DLD1 (cell line): Measurements from ENCODE around the gene PHLDA2.
"Not testable (repeated sequence)": the region's sequence is repeated elsewhere in the genome, so short reads cannot be mapped to it uniquely, and the experiment has no call there.

Experiments
- in situ Hi-C: cut with HindIII; loops from 2 replicates; pipeline ENCODE4 v1.10.0; 2017; ENCODE audit warnings: low sequenced_read_pairs

The PHLDA2 gene

DNA sequence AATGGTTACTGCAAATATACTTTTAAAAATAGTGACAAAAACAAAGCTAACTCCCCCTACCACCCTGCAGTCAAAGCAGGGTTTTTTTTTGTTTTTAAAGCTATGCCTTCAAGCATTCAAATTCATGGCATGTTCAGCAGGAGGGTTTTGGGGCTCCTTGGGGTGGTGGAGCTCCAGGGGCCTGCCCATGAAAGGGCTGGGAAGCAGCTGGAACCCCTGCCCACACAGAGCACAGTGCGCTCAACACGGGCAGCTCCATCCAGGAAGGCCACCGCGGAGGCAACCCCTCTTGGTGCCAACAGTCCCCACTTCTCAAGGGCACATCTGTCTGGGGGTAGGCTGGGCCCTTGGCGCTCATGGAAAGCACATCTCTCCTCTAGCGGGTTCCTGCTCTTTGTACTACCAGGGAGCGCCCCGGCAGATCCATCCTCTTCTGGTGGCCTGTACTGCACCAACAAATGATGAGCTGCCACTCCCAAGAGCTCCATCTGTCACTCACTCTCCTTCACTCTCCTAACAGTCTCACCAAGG is 16.6 kb upstream of the PHLDA2 start:
- in situ Hi-C loops: no loop called here

DNA sequence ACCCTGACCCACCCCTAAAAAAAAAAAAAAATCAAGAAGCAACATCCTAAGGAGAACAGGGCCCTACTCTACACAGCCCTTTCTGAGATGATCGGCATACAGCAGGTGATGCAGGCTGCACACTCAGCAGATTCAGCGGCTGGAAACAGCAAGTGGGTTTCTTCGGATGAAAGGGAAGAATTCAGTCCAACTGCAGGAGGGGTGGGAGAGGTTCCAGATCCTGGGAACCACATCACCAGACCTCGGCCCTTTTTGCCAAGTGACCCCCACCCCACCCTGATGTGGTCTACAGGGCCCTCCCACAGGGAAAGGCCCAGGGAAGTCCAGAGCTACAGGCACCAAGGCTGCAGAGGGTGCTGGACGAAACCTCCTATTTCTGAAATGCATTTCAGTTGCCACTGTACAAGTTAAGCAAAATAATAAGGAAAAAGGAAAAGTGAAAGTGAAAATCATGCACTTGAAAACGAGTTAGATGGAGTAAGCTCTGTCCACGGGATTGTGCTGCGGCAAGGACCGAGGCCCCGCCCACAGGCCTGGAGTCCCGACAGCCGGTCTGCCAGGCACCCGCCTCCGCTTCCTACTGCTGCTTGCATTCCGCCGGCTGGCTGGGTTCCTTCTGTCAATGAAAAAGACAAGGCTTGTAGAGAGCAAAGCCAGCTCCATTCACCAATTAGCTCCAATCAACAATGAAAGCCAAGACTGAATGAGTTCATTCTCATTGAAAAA is 16.0 kb upstream of the PHLDA2 start:
- in situ Hi-C loops: no loop called here

DNA sequence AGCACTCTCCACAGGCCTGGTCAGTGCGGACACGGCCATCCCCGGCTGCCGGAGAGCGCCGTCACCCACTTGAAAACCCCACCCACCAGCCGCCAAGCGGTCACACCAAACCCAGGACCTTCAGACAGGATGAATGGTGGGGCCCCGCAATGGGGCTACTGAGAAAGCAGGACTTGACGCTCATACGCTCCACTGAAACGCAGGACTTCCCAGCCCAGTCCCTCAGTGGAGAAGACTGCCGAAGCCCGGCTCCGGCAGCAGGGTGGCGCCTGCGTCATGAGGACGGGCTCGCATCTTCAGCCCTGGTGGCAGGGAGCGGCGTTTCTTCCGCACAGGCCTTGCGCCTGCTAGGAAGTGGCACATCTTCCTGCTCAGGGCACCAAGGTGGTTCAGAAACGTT is 15.3 kb upstream of the PHLDA2 start:
- in situ Hi-C loops: no loop called here

DNA sequence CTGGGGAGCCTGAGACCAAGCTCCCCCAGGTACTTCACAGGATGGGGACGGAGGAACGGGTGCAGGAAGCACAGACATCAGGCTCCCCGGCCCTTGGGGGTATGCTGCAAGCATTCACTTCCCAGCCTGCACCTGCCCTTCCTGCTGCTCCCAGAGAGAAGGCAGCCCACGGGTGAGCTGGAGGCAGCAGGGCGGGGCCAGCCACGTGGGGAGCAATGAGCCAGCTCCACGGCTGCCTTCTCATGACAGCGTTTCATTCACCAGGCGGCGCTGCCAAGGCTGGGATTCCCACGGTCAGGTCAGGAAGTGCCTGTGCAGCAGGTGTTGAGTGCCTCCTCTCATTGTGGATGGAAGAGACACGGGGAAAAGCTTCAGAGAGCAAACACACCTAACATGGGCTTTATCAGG is 14.5 kb upstream of the PHLDA2 start:
- in situ Hi-C loops: no loop called here

DNA sequence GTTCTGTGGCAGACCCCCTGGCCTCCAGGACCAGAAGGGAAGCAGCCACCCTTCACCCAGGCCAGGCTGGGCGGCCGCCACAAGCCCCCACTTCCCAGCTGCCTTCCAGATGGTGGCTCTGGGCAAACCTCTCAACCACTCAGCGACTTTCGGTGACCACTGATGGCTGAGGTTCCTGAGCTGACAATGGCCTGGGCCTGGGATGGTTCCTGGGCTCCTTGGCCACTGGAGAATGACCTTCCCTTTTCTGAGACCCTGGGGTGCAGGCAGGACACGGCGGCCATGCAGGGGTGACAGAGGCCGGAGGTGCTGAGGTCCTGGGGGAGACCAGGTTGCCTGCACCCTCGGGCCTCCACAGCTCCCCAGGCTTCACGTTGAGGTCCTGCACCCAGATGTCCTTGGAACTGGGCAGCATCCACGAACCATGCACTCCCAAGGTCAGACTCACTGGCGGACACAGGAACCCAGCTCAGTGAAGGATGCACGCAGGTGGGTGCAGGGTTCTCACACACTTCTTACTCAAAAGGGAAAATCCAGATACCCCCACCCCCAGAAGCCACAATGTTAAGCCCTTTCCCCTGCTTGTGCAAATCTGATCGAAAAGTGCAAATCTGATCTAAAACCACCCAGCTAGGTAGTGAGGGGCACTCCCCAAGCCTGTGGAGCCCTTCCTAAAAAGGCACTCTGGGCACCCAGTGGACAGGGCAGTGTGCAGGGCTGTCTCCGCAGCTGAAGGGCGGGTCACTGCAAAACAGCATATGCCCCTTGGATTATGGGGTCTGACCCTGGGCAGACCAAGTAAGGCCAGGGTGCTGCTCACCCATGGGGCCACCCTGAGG is 13.9 kb upstream of the PHLDA2 start:
- in situ Hi-C loops: no loop called here

DNA sequence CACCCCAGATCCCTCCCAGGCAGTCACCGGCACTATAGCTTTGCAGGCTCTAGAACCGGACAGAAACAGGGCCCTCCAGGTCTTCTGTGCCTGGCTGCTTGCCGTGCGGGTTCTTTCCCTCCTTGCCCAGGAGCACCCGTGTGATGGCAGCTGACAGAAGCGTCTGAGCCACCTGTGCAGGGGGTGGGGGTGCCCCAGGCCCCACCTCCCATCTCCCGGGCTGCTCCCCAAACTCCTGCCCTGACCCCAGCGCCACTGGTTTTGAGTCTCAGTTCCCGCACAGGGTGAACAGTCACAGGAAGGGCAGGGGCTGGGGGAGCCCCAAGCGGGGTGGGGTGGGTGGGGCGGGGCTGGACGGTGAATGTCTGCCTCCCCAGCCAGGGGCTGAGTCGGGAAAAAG is 13.2 kb upstream of the PHLDA2 start:
- in situ Hi-C loops: no loop called here

DNA sequence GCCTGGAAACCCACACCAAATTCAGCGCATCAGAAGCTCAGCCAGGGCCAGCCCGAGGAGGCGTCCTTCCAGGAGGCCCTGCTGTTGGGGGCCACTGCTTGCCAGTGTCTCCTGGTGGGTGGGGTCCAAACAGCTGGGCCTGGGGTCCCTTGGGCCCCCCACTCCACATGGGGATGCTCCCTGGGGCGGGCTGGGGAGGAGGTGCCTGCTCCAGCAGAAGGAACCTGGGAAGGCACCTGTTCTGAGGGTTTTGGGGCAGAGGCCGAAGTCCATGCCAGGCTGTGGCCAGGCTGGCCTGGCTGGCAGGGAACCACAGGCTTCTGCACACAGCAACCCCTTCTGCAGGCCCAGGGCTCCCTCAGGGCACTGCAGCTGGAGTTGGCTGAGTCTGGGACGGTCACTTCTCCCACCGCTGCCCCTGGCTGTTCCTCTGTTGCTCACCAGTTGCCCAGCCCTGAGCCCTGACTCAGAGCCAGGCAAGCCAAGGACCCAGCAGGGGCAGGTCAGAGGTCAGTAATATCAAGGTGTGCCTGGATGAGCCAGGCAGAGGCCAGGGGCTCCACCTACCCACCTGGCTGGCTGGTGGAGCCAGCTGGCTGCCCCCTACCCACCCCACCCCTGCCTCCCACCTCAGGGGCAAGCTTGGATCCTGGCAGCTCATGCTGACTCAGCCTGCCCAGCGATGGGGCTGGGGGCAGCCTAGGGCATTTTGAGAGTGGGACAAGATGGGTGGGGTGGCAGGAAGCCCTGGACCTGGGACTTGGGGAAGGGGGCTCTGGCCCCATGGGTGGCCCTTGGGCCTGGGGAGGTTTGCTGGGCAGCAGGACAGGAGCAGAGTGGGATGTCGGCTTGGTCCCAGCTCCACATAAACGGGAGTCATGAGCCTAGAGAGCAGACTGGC is 12.0 kb upstream of the PHLDA2 start:
- in situ Hi-C loops: no loop called here

DNA sequence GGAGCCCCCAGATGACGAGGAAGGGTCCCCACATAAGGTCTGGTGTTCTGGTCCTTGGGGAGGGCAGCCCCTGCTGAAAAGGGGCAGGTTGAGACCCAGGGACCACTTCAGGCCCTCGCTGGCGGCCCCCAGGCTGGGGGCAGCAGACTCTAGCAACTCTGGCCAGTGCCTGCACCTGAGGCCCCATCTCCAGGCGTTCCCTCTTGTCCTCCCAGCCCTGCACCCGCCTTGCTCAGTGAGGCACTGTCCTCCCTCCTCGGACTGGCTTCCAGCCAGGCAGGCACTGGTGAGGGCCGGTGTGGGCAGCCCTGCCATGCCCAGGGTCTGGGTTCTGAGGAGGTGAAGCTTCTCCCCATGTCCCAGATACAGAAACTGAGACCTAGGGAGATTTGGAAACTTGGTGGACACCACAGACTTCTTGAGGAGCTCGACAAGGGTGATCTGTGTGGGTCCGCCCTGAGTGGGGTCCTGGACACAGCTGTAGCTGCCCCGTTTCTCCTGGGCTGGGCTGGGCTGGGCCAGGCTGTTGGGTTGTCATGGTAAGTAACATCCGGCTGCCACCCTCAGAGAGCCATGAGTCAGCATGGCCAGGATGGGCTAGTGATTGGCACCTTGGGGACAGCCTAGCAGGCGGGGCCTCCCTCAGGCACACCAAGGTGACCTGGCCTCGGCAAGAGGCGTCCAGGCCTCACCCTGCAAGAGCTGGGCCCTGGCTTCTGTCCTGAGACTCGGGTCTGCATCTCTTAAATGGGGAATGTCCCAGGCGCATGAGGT is 11.1 kb upstream of the PHLDA2 start:
- in situ Hi-C loops: no loop called here

DNA sequence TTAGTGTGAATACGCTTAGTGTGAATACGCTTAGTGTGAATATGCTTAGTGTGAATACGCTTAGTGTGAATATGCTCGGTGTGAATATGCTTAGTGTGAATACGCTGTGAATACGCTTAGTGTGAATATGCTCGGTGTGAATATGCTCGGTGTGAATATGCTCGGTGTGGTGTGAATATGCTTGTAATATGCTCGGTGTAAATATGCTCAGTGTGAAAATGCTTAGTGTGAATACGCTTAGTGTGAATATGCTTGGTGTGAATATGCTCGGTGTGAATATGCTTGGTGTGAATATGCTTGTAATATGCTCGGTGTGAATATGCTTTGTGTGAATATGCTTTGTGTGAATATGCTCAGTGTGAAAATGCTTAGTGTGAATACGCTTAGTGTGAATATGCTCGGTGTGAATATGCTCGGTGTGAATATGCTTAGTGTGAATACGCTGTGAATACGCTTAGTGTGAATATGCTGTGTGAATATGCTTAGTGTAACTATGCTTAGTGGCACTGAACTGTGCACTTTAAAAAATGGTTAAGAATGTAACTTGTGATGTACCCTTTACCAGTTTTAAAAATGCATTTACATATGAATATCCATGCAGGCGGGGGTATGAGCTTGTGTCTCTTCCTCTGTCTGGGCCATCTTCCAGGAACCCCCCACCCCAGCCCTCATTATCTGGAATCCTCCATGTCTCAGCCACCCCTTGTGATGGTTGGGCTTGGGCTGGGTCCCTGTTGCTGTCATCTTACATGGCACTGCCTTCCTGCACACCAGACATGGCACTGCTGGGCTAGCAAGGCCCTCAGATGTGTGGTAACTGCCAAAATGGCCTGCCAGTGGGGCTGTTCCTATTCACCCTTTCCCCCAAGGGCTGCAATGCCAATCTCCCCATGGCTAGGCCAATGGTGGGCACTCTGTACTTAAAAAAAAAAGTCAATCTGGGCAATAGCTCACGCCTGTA is 9.5 kb upstream of the PHLDA2 start:
- in situ Hi-C loops: not testable (repeated sequence)

DNA sequence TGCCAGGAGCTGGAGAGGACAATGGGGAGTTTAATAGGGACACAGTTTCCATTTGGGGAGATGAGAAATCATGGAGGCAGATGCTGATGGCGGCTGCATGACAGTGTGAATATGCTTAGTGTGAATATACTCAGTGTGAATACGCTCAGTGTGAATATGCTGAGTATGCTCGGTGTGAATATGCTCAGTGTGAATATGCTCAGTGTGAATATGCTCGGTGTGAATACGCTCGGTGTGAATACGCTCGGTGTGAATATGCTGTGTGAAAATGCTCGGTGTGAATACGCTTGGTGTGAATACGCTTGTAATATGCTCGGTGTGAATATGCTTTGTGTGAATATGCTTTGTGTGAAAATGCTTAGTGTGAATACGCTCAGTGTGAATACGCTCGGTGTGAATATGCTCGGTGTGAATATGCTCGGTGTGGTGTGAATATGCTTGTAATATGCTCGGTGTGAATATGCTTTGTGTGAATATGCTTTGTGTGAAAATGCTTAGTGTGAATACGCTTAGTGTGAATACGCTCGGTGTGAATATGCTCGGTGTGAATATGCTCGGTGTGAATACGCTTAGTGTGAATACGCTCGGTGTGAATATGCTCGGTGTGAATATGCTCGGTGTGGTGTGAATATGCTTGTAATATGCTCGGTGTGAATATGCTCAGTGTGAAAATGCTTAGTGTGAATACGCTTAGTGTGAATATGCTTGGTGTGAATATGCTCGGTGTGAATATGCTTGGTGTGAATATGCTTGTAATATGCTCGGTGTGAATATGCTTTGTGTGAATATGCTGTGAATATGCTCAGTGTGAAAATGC is 8.6 kb upstream of the PHLDA2 start:
- in situ Hi-C loops: not testable (repeated sequence)

DNA sequence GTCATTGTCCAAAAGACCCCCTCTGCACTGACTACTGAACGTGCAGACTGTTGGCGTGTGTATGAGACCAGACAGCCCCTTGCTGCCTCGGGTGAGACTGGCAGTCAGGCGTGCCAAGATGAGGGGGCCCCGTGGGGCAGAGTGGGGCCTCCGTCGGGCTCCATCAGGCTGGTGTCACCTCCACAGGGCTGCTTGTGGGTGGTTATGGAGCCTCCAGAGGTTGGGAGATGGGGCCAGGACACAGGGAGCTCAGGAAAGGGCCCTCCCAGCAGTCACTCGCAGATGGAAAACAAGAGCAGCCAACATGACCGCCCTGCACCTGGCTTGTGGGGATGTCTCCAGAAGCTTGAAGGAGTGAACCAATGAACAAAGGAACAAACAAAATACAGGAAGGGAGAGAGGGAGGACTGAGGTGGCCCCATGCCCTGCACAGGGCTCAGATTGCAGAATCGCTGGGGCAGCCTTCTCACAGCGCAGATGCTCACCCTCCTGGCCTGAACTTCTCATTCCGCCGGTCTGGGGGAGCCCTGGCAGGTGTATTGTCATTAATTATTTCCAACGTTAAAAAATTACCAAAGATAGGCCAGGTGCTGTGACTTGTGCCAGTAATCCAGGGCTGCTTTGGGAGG is 5.5 kb upstream of the PHLDA2 start:
- in situ Hi-C loops: no loop called here

DNA sequence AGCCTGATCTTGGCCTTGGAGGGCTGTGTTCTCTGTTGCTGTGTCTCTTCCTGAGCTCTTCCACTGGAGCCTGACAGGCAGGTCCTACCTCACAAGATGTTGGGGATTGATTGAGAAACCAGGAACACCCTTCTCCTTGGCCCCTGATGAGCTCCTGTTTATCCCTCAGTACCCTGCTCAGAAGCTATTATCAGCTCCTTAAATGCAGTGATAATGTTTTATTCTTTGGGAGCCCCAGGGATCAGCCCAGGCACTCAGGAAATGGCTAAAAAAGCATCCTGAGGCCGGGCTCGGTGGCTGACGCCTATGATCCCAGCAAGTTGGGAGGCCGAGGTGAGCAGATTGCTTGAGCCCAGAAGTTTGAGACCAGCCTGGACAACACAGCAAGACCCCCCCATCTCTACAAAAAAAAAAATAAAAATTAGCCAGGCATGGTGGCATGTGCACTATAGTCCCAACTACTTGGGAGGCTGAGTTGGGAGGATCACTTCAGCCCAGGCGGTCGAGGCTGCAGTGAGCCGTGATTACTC is 4.9 kb upstream of the PHLDA2 start:
- in situ Hi-C loops: no loop called here

DNA sequence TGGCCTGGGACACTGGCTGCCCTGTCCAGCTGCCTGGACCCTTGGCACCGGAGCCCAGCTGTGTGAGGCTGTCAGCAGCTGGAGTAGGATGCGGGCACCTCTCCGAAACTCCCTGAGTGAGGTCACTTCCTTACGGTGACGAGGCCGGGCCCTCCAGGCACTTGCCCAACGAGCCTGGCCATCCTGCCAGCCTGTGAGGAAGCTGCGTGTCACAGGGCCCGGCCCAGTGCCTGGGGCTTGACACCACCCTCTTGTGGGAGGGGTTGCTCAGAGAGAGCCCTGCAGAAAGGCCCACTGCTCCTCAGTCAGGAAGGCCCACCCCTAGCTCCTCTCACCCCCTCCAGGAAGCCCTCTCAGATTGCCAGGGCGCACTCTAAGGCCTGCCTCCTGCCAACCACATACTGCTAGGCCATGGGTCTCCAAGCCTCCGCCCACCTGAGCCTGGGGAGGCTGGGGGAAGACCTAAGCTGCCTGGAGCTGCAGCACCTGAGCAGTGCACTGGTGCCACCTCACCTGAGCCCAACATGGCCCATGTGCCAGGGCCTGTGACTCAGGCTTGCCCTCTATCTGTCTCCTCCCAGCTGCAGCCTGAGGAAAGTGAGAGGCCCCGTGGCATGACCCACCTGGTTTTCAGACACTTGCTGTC is 4.3 kb upstream of the PHLDA2 start:
- in situ Hi-C loops: no loop called here

DNA sequence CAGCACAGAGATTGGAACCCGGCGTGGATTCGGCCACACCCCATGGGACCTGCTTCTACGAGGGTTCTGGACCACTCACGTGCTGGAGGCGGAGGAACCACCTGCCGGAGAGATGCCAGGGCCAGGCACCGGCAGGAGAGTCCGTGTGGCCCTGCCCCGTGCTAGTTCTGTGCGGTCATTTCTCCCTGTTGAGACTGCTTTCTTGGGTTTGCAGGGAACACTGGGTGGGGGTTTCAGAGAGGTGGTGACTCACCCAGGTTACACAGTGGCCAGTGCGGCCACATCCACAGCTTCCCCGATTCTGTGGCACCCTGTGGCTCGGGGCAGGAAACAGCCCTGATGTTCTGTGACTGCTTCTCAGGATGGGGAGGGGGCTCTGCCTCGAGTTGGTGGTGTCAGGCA is 3.6 kb upstream of the PHLDA2 start:
- in situ Hi-C loops: no loop called here

DNA sequence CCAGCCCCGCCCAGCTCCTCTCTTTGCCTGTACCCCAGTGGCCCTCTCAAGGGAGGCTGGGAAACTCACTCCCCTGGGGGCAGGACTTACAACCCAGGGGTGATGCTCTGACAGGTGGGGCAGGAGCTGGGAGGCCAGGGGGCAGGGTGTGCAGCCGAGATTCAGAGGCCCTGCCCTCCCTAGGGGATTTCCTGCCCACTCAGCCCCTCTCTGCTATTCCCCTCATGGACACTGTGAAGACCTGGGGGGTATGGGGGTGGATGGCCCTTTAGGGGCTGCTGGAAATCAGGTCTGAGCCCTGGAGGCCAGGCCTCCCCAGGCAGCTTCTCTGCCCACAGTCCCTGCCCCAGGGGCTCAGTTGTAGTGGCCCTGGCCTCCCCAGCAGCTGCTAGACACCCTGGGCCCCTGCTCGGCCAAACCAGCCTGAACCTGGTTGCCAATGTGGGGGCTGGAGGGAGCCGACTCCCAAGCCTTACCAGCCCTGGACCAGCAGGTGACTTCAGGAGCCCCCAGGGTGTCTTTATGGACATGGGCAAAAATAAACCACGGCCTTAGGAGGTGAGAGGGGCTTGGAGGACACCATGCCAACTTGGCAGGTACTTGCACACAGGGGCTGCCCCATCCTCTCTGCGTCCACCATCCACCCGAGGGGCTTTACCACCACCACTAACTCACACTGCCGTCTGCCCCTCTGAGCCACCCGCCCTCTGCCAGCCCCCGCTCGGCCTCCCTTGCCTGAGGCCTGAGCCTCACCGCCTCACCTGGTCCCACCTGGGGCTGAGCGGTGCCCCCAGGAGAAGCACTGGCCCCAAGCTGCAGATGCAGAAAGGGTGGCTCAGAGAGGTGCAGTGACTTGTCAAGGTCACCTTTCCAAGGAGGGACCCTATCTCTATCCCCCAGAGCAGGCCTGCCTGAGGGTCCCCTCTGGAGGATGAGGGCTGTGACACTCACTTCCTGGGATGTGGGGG is 2.8 kb upstream of the PHLDA2 start:
- in situ Hi-C loops: no loop called here

DNA sequence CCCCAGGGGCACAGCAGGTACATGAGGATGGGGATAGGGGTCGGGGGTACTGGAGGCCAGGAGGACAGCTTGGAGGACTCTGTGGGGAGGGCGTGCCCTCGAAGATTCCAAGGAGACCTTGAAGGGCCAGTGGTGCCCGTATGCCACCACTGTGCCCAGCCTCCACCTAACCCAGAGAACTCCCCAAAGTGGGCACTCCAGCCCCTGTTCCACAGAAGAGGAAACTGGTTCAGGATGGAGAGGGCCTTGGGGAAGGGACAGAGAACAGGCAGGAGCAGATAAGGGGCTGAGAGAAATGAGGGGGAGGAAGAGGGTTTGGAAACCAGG is 2.2 kb upstream of the PHLDA2 start:
- in situ Hi-C loops: no loop called here
